Glutamatergic neuron (in vitro differentiated cells): ENCODE results near the gene BRD1. TPM values are rescaled to one million over a fixed set of nuclear protein-coding genes. Genes with fewer than 3 reads are reported as not detected.

ENCODE experiments used
- DNase-seq: peaks from one replicate; pipeline ENCODE4 v3.0.0; 2022
- H3K27ac Mint-ChIP-seq: one replicate; pipeline ENCODE4 v1.8.0; 2020; ENCODE audit warnings: mild to moderate bottlenecking, mixed read lengths, inconsistent platforms; ENCODE audit not compliant: unreplicated experiment
- H3K27me3 Mint-ChIP-seq: one replicate; pipeline ENCODE4 v1.8.0; 2020; ENCODE audit warnings: mild to moderate bottlenecking, moderate library complexity, mixed read lengths, inconsistent platforms; ENCODE audit not compliant: unreplicated experiment
- H3K36me3 Mint-ChIP-seq: one replicate; pipeline ENCODE4 v1.8.0; 2020; ENCODE audit warnings: mild to moderate bottlenecking, mixed read lengths, inconsistent platforms; ENCODE audit not compliant: unreplicated experiment
- H3K4me1 Mint-ChIP-seq: one replicate; pipeline ENCODE4 v1.8.0; 2020; ENCODE audit warnings: mild to moderate bottlenecking, low read depth, mixed read lengths, inconsistent platforms; ENCODE audit not compliant: unreplicated experiment
- H3K4me3 Mint-ChIP-seq: one replicate; pipeline ENCODE4 v1.8.0; 2020; ENCODE audit warnings: mild to moderate bottlenecking, mixed read lengths, inconsistent platforms; ENCODE audit not compliant: unreplicated experiment
- H3K9me3 Mint-ChIP-seq: one replicate; pipeline ENCODE4 v1.8.0; 2020; ENCODE audit warnings: mild to moderate bottlenecking, moderate library complexity, mixed read lengths, inconsistent platforms; ENCODE audit not compliant: unreplicated experiment
- total RNA-seq: library from RNA; stranded (reverse); fragmentation: NEBNext Ultra II Directional; extraction: Animal tissue kit (Norgen Biotek cat#: 25700); gene quantifications from one replicate; pipeline ENCODE4 v1.2.1, GENCODE V29; 2021; ENCODE audit not compliant: unreplicated experiment
- TF ChIP-seq, protein P1 (sequence below): fragments of 200-600 bp; sonication (generic); IDR thresholded peaks from one replicate; pipeline ENCODE4 v1.5.0; 2021; ENCODE audit not compliant: partially characterized antibody, unreplicated experiment

The BRD1 gene
- total RNA-seq, 1 donor from 2014 or later, result 73.7 TPM

DNA sequence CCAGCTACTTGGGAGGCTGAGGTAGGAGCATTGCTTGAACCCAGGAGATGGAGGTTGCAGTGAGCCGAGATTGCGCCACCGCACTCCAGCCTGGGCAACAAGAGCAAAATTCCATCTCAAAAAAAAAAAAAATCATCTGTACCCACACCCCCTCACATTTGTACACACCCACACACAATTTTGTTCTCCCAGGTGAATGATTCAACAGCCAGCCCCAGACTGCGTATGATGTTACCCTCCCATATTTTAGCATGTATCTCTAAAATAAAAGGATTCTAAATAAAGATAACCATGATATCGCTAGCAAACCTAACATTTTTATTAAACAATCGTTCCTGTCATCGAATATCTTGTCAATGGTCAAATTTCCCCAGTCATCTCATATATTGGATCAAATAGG lies 65.8 kb downstream of the BRD1 start:
- TF ChIP-seq, protein P1, sequence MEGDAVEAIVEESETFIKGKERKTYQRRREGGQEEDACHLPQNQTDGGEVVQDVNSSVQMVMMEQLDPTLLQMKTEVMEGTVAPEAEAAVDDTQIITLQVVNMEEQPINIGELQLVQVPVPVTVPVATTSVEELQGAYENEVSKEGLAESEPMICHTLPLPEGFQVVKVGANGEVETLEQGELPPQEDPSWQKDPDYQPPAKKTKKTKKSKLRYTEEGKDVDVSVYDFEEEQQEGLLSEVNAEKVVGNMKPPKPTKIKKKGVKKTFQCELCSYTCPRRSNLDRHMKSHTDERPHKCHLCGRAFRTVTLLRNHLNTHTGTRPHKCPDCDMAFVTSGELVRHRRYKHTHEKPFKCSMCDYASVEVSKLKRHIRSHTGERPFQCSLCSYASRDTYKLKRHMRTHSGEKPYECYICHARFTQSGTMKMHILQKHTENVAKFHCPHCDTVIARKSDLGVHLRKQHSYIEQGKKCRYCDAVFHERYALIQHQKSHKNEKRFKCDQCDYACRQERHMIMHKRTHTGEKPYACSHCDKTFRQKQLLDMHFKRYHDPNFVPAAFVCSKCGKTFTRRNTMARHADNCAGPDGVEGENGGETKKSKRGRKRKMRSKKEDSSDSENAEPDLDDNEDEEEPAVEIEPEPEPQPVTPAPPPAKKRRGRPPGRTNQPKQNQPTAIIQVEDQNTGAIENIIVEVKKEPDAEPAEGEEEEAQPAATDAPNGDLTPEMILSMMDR, result no peak
- peaks cover 10% of the 10 kb centered on the region for H3K27me3 Mint-ChIP-seq

DNA sequence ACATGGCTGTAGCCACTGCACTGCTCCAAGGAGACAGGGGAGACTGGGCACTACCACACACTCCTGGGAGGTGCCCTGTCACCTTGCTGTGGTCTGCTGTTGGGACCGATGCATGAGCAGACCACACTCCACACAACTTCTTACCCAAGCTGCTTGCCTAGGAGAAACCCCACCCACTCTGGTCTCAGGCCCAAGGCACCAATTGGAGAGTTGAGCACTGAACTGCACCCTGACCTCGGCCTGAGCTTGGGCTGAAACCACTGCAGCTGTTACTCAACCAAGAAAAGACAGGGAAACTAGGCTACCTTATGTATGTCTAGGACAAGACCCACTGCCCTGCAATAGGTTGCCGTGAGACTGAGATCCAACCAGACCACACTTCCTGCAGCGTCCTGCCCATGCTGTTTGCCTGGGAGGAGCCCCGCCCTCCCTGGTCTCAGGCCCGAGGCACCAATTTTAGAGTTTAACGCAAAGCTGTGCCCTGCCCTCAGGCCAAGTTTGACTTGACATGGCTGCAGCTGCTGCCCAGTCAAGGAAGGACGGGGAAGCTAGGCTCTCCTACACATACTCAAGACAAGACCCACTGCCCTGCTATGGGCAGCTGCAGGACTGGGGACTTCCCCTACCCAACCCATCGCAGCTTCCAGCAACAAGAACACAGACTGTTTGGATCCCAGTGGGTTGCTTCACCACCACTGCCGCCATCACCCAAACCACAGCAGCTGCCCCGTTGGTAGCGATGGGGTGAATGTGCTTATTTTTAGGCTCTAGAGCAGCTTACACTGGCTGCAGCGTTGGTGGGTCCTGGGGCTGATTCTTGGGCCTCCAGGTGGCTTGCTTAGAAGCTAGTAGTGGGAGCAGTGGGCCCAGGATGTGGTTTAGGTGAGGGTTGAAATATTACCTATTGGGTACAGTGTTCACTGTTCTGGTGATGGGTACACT lies 66.8 kb downstream of the BRD1 start:
- H3K27me3 Mint-ChIP-seq, result peaks cover 10% of the 10 kb centered on the region
- no peak for DNase-seq
- H3K4me1 Mint-ChIP-seq, result no peaks in the 10 kb centered on the region
- H3K36me3 Mint-ChIP-seq, result no peaks in the 10 kb centered on the region
- TF ChIP-seq, protein P1, result no peak
- H3K27ac Mint-ChIP-seq, result no peak overlapping the region
- no peak overlapping the region for H3K4me3 Mint-ChIP-seq
- peaks cover 16% of the 10 kb centered on the region for H3K9me3 Mint-ChIP-seq

More for the DNA sequence above, 65.8 kb downstream of the BRD1 start:
- no peak overlapping the region for H3K4me3 Mint-ChIP-seq
- no peak for DNase-seq
- peaks cover under 1% of the 10 kb centered on the region for H3K36me3 Mint-ChIP-seq
- H3K4me1 Mint-ChIP-seq, result no peaks in the 10 kb centered on the region
- no peak overlapping the region for H3K27ac Mint-ChIP-seq
- H3K9me3 Mint-ChIP-seq, result peaks cover 17% of the 10 kb centered on the region

DNA sequence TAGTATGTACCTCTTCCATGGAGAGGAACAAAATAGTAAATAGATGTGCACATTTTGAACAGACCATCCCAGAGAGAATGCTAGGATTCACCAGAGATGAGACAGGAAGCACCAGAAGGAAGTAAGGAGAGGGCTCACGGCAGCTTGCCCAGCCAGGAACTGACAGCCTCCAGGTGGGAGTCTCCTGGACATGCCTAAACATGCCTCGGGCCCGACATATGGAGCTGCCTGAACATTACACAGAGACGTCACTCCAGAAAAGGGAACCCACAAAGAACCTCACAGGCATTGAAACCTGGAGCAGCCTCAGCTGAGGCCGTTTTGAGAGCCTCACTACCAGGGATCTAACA lies 67.4 kb downstream of the BRD1 start:
- H3K4me3 Mint-ChIP-seq, result no peak overlapping the region
- TF ChIP-seq, protein P1, result no peak
- H3K4me1 Mint-ChIP-seq, result no peaks in the 10 kb centered on the region
- H3K27ac Mint-ChIP-seq, result no peak overlapping the region
- no peak for DNase-seq
- H3K36me3 Mint-ChIP-seq, result no peaks in the 10 kb centered on the region
- H3K27me3 Mint-ChIP-seq, result peaks cover 10% of the 10 kb centered on the region
- peaks cover 16% of the 10 kb centered on the region for H3K9me3 Mint-ChIP-seq

DNA sequence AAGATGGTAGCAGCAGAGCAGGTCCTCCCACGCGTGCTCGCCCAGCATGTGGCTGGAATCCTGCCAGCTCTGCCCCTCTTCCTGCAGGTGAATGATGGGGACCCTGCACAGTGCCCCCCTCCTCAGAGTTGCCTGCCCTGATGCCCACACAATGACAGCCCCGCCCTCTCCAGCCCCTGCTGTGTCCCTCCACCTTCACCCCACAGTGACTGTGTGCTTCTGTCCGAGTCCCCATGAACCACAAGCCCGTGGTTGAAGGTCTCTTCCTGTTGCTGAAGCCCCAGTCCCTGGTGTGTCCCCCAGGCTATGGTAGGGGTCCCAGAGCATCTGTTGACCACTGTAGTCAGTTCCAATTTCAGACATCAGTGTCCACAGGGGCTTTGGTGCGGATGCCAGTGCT lies 71.0 kb downstream of the BRD1 start:
- H3K27ac Mint-ChIP-seq, result no peak overlapping the region
- H3K27me3 Mint-ChIP-seq, result peaks cover 6% of the 10 kb centered on the region
- DNase-seq, result no peak
- TF ChIP-seq, protein P1, result no peak
- peaks cover 18% of the 10 kb centered on the region for H3K9me3 Mint-ChIP-seq
- H3K36me3 Mint-ChIP-seq, result no peaks in the 10 kb centered on the region
- H3K4me1 Mint-ChIP-seq, result no peaks in the 10 kb centered on the region
- H3K4me3 Mint-ChIP-seq, result no peak overlapping the region

DNA sequence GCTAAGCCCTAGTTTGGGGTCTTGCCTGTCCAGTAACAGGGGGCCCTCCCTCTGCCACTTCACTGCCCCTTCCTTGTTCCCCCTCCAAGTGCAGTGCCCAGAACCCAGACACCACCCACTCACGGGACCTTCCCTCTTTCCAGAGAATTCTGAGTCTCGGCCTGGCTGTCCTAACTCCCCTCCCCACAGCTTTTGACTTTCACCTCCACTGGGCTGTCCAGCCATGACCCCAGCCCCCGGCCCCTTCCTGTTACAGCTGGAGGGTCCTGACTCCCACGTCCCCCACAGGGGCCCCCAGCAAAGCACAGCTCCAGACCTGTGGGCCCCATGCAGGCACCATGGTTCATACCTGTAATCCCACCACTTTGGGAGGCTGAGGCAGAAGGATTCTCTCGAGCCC lies 71.5 kb downstream of the BRD1 start:
- H3K36me3 Mint-ChIP-seq, result no peaks in the 10 kb centered on the region

More for the DNA sequence above, 71.5 kb downstream of the BRD1 start:
- no peak for DNase-seq
- H3K4me1 Mint-ChIP-seq, result no peaks in the 10 kb centered on the region
- H3K27me3 Mint-ChIP-seq, result peaks cover 6% of the 10 kb centered on the region
- no peak overlapping the region for H3K27ac Mint-ChIP-seq
- peaks cover 18% of the 10 kb centered on the region for H3K9me3 Mint-ChIP-seq
- no peak overlapping the region for H3K4me3 Mint-ChIP-seq
- TF ChIP-seq, protein P1, result no peak
